Stimulated activated CD4-positive, alpha-beta T cell treated with anti-CD3 and anti-CD28 coated beads, Interleukin-12 subunit alpha, Interleukin-12 subunit beta, amount 100 ng/mL, for 24 hours (primary cell): Measurements from ENCODE around the gene TNFRSF21.
"Not testable (repeated sequence)": the region's sequence is repeated elsewhere in the genome, so short reads cannot be mapped to it uniquely, and the experiment has no call there.

Source experiments
- DNase-seq, 2 experiments: peaks; one replicate each; pipeline ENCODE4 v3.0.0-alpha.2; 2020; ENCODE audit warnings: low read depth in 2 of 2

TNFRSF21 gene

DNA sequence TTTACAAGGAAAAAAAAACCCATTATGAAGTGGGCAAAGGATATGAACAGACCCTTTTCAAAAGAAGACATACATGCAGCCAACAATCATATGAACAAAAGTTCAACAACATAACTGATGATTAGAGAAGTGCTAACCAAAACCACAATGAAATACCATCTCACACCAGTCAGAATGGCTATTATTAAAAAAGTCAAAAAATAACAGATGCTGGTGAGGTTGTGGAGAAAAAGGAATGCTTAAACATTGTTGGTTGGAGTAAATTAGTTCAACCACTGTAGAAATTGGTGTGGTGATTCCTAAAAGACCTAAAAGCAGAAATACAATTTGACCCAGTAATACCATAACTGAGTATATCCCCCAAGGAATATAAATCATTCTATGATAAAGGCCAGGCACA, 86.5 kb downstream of the TNFRSF21 start:
- DNase-seq, result not testable (repeated sequence)

DNA sequence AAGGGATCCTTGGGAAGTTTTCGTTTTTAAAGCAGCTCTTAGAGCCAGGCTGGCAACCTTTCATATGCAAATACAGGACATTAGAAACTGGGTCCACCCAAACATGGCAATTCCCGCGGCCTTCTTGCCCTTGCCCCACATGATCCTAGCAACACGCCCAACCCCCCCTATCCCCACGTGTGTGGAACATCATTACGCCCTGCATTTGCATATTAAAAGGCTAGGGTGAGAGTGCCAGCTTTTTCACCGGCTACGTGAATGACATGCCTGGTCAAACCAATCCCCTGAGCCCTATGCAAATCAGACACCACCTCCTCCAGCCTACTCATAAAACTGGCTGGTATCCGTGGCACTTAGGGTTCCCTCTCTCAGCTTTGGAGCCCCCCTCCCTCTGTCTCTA, 88.1 kb downstream of the TNFRSF21 start:
- no peak for DNase-seq

DNA sequence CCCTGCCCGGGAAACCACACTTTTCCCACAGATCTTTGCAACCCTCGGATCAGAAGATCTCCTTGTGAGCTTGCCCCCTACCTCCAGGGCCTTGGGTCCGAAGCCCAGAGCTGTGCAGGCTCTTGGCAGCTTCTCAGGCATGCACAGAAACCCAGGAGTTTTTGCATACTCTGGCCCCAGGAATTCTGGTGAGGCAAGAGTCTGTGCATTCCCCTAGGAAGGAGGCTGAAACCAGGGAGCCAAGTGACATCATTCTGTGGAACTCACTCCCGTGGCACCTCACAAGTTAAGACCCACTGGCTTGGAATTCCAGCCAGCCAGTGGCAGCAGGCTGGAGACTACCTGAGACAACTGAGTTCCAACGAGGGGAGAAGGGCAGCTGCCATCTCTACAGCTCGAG, 100.1 kb downstream of the TNFRSF21 start:
- no peak for DNase-seq

DNA sequence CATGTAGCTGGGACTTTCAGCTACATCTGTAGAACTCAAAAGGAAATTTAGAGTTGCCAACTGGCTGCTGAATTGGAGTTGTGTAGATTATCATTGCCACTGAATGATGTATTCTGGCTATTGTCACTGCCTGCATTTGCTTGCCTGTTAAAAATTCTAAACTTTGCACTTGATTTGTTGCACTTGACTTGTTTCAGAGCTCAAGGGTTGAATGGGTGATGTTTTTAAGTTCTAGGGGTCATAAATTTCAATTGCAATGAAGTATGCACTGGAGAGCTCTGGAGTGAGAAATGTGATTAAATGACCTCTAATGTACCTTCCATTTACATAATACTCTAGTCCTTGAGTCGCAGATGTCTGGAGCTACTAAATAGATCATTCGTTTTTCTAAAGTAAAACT, 102.4 kb downstream of the TNFRSF21 start:
- DNase-seq, result no peak

DNA sequence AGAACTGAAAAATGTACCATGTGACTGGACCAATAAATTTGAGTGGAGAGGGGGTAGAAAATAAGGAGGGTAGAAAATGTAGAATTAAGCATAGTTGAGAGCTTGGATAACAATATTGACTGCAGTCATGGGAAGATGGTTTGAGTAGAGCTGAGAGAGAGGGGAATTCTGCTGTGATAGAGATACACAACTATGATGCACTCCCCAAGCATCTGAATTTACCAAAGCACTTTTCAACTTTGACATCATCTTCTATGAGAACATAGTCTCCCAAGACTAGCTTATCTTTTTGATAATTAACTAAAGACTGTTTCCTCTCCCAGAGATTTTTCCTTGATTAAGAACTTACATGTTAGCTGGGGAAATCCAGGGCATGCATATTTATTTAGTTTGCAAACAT, 103.1 kb downstream of the TNFRSF21 start:
- DNase-seq, result no peak

DNA sequence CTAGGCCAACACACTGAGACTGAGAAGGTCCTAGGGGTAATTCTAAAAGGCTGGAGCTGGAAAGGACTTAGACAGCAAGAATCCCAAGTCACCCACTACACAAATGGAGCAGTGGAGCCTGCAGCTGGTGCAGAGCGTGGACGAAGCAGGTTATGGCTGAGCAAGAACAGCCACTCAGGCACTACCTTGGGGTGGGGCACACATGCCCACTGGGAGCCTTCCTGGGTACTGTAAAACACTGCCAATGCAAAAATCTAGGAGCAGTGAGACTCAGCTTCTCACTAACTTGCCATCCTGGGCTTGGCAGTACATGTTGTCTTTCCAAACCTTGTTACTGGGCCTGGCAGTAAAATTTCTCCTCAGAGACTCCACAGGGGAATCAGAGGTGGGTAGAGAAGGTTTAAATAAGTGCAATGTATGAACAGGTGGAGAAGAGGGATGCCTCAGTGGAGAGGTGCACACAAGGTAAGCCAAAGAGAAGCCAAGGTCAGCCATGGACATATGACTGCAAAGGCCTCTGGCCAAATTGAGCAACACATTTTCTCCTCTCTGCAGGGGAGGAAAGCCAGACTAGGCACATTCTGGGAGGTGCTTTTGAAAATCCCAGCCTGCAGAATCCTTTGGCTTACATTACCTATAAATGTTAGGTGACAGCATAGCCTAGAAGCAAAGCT, 105.6 kb downstream of the TNFRSF21 start:
- no peak for DNase-seq

DNA sequence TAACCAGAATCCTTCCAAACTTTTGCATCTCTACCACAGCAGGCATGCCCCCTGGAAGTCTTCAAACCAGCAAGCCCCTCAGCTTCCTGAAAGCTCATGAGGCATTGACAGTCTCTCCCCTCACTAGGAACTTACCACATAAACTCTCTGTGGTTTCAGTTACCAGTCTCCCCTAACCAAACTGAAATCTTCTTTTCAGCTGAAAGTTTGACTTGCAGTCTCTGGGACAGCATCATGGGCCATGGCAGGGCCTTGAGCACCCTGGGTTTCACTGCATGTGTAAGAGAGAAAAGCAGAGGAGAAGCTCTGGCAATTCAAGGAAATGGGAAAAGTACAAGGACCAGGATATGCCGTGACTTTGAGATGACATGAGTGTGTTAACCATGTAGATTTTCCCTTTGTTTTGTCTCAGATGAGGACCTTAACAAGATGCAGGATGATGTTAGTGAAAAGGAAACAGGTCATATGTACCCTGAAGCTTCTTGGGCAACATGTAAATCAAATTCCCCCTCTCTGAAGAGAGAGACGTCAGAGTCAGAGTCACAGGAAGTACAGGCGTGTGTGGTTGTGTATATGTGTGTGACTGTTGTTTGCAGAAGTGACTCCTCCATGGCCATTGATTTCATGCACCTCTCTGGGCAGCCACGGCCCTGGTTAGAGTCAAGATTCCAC, 106.3 kb downstream of the TNFRSF21 start:
- no peak for DNase-seq

DNA sequence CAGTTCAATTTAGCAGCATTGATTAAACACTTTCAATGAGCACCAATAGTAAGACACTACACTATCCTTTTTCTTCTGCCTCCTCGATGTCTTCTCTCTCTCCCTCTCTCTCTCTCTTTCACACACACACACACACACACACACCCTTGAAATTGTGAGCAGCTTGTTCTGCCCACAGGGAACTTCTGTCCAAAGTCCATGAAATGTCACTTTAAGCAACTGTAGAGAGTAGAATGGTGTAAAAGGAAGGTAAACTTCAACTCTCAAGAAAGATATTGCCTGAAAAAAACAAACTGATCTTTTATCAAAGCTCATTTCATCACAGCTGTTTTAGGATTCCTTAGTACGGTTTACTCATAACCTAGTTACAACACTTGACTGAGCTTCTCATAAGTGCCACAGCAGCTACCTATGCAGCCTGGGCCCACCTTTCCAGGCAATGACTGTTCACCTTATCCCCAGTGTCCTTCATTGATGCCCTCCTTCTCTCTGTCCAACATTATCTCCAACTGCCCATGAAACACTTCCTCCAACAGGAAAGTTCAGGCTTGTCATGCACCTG, 107.0 kb downstream of the TNFRSF21 start:
- no peak for DNase-seq

DNA sequence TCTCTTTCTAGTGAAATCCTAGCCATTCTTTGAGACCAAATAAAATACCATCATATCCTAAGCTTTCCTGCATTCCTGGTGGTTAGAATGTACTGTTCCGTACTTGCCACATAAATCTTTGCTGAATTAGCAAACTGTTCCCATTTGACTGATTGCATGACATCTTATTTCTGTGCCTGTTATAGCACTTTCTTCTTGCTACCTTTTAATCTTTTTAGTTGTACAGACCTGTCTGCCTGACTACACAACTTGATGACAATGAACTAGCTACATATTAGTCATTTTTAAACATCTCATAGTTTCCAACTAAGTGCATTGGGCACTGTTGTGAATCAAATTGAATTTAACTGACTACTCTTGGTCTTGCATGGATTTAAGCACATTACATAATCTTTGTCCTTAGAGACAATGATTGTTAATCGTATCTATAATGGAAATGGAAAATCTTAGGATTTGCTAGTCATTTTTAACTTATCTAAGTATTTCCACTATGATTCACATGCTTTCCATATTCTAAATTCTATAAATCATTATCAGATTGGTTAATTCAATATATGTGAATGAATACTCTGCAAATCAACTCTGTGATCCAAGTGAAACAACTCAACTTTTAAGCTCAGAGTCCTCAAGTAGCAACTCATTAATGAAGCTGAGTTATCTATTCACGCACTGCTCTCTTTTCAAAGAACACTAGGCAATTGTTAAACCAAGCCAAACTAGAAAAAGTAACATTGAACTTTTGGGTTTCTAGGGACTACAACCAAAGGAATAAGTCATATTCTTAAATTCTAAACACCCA, 109.0 kb downstream of the TNFRSF21 start:
- no peak for DNase-seq

DNA sequence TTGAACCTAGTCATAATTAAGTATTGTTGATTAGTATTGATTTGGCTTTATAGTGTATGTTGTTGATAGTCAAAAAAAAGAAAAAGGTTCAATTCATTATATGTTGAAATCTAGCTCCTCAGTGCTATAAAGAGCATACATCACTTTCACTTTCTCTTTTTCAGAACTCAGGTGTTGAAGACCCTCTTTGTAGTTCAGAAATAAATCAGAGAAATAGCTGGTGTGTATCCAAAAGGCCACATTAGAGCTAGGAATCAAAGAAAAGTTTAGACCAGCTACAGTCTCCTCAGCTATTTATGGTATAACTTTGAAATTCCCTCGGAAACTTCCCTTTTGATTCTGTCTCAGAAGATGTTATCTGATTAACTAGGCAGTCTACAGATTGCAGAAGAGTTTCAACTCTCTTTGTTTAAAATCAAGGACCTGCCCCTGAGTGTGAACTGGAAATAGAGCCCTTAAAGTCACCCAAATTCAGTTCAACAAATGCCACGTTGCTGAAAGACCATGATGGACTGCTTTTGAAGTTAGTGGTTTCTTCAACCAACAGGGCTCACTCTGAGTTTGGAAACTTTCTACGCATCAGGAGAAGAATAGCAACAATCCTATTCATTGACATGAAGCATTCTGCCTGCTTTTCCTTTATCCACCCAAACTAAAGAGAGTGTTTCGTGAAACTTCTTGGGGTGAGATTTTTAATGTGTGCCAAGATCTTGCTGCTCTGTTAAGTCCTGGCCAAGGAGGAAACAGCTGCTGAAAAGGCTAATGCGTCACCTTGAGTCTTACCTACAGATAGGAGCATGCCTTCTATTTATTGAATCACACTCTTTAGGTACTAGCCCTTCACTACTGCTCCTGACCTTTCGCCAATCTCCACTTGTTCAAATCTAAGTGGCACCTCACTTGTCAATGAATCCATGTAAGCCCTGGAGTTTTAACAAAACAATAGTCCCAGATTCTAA, 111.7 kb downstream of the TNFRSF21 start:
- no peak for DNase-seq

DNA sequence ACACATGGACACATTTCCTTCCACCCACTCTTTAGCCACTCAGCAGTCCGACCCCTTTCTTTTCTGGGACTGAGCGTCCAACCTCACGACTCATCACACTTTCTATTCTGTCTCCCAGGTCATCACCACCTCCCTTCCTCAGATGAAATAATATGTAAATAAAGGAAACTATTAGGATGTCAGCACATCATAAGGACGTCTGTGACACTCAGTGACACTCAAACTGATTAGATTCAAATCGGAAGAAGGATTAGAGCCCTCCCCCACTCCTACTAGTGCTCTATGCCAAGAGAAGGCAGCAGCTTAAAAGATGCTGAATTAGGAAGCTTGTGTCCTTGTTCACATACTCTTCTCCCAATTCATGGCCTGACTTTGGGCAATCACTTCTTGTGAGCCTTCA, 113.6 kb downstream of the TNFRSF21 start:
- no peak for DNase-seq

DNA sequence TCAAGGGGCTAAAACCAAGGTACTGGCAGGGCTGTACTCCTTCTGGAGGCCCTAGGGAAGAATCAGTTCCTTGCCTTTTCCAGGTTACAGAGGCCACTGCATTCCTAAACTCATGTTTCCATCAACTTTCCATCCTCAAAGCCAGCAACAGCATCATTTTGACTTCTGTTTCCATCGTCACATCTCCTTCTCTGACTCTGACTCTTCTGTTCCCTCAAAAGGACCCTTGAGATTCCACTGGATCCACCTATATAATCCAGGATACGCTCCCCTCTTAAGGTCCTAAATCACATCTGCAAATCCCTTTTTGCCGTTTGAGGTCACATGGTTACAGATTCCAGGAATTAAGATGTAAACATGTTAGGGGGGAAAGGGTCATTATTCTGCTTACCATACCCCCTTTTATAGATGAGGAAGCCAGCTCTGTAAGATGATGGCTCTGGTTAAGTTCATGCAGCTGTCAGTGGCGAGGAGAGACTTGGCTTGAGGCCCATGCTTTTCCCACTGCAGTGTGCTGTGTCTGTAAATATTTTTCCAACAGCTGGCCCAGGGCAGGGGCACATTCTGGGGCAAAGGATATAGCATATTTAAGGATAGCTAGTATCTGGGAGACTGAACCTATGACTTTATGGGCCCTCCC, 114.6 kb downstream of the TNFRSF21 start:
- no peak for DNase-seq

DNA sequence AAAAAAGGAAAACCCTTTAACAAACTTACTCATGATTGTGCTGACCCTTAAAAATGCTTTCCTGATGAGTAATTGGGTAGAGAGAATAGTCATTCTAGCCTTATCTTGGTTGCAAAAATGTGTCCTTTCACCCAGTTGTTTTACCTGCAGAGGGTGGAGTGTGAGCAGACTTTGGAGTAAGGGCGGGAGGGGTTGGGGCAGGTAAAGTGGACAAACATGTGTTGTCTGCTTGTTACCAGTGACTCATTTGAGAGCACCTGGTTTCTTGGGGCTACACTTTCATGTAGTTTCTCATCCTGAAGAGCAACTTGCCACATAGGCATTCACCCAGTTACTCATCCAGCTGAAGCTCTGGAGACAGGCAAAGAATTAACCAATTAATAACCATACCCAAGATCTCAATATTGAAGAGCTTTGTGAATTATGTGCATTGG, 121.1 kb downstream of the TNFRSF21 start:
- DNase-seq, result no peak

DNA sequence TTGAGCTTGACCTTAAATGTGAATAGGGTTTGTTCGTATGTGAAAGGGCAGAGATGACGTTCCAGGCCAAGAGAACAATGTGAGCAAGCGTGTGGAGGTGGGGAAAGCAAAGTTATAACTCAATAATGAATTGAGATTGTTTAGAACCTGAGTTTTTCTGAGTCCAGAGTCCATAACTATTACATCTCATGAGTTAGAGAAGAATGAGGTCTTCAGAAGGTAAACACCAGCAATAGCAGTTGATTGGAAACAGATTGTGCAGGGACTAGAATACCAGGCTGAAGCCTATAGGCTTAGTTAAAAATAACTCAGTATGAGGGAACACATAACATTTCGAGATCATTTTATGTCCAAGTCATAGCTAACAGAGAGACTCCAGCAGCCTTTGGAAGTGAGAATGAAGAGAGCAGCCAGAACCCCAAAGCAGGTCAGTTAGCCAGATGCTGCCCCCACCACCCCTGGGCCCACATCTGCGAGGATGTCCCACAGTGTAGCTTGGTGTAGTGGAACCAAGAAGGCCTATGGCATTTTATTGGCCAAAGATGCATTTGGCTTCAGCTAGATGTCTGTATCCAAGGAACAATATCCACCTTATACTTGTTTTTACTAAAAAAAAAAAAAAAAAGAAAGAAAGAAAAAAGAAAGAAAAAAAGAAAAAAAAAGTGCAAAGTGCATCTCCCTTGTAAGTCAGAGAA, 121.7 kb downstream of the TNFRSF21 start:
- no peak for DNase-seq

DNA sequence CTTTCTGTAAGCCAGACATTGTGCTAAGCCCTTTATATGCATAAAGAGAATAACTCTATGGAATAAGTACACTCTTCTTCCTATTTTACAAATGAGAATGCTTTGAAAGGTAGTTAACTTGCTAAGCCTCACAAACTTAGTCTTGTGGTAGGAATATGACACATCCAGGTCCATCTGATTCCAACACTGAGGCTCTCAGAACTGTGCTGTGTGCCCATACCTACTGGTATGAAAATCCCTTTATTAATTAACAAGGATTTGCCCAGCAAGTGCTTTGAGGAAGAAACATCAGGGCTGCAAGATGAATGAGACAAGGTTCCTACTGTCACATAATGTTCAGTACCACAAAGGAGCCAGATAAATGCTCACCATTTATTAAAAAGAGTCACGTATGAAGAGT, 122.6 kb downstream of the TNFRSF21 start:
- no peak for DNase-seq

DNA sequence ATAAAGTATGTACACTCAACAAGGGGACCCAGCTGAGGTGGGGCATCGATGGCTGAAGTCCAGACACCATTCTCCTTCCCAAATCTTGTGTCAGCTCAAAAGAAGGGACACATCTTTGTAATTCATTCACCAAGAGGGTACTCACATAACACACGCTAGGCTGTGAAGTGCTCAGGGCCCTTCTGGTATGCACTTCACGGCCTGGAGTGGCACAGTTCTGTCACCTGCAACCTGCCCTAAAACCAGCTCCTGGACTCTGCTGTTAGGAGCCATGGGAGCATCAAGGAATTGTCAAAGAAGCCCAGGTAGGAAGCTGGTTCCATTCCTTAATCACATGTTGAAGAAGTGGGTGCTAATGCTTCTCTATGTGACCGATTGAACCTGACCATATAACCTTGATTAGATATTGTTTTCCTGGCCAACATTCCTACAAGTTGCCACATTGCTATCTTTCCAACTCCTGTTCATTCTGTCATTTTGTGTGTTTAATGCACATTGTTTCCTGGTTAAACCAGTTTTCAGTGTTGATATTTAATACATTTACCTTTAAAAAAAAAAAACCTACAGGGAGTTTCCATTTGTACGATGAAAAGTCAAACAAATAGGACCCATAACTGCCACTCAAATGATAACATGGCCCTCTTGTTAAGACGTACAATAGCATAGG, 127.3 kb downstream of the TNFRSF21 start:
- no peak for DNase-seq

DNA sequence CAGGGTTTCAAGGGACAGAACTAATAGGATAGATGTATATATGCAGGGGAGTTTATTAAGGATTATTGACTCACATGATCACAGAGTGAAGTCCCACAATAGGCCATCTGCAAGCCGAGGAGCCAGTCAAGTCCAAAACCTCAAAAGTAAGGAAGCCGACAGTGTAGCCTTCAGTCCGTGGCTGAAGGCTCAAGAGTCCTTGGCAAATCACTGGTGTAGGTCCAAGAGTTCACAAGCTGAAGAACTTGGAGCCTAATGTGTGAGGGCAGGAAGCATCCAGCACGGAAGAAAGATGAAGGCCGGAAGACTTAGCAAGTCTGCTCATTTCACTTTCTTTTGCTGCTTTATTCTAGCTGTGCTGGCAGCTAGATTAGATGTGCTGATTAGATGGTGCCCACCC, 128.0 kb downstream of the TNFRSF21 start:
- no peak for DNase-seq
